H9 (cell line): ENCODE data around the gene SCFD2. TPM values are rescaled to one million over a fixed set of nuclear protein-coding genes. Genes with fewer than 3 reads are reported as not detected.

Experiments used
- DNase-seq: peaks from one replicate; pipeline ENCODE4 v3.0.0-alpha.2; 2017
- H2AFZ ChIP-seq: one replicate; pipeline ENCODE4 v1.6.1; 2013; ENCODE audit warnings: mild to moderate bottlenecking, low read length, control low read depth, moderate library complexity
- H2AK5ac ChIP-seq: 2 replicates; pipeline ENCODE4 v1.6.1; 2013; ENCODE audit warnings: low read length, control low read depth, mixed read lengths; ENCODE audit not compliant: insufficient read length
- H2BK120ac ChIP-seq: one replicate; pipeline ENCODE4 v1.6.1; 2013; ENCODE audit warnings: low read depth, mild to moderate bottlenecking, low read length, control low read depth, inconsistent platforms; ENCODE audit not compliant: poor library complexity, severe bottlenecking
- H2BK12ac ChIP-seq: 2 replicates; pipeline ENCODE4 v1.6.1; 2013; ENCODE audit warnings: low read length, control low read depth, mixed read lengths, low read depth; ENCODE audit not compliant: insufficient read length
- H2BK15ac ChIP-seq: 2 replicates; pipeline ENCODE4 v1.6.1; 2013; ENCODE audit warnings: low read depth, low read length, control low read depth
- H2BK20ac ChIP-seq: one replicate; pipeline ENCODE4 v1.6.1; 2013; ENCODE audit warnings: low read depth, mild to moderate bottlenecking, low read length, control low read depth, inconsistent platforms; ENCODE audit not compliant: poor library complexity, severe bottlenecking
- H2BK5ac ChIP-seq: 2 replicates; pipeline ENCODE4 v1.6.1; 2013; ENCODE audit warnings: low read length, control low read depth, mixed read lengths; ENCODE audit not compliant: insufficient read length
- H3K14ac ChIP-seq: 2 replicates; pipeline ENCODE4 v1.6.1; 2013; ENCODE audit warnings: low read length, control low read depth; ENCODE audit not compliant: insufficient read depth
- H3K18ac ChIP-seq: 2 replicates; pipeline ENCODE4 v1.6.1; 2013; ENCODE audit warnings: low read depth, mild to moderate bottlenecking, mixed read lengths, low read length, control low read depth; ENCODE audit not compliant: insufficient read length
- H3K23ac ChIP-seq: 2 replicates; pipeline ENCODE4 v1.6.1; 2013; ENCODE audit warnings: low read length, control low read depth, mixed read lengths, low read depth; ENCODE audit not compliant: insufficient read length
- H3K23me2 ChIP-seq: 2 replicates; pipeline ENCODE4 v1.6.1; 2013; ENCODE audit warnings: low read depth, mild to moderate bottlenecking, mixed read lengths, low read length, control low read depth; ENCODE audit not compliant: insufficient read length, poor library complexity, severe bottlenecking
- H3K27ac ChIP-seq: 2 replicates; pipeline ENCODE4 v1.5.1; 2013; ENCODE audit warnings: low read length, control low read depth, mixed read lengths, low read depth; ENCODE audit not compliant: insufficient read length
- H3K27me3 ChIP-seq: 2 replicates; pipeline ENCODE4 v1.6.1; 2013; ENCODE audit warnings: low read length, control low read depth, inconsistent platforms; ENCODE audit not compliant: insufficient read depth
- H3K4ac ChIP-seq: 2 replicates; pipeline ENCODE4 v1.6.1; 2013; ENCODE audit warnings: low read depth, mild to moderate bottlenecking, control low read depth, inconsistent platforms, low read length, moderate library complexity
- H3K4me1 ChIP-seq: 2 replicates; pipeline ENCODE4 v1.6.1; 2013; ENCODE audit warnings: low read length, control low read depth, inconsistent platforms; ENCODE audit not compliant: insufficient read depth
- H3K4me2 ChIP-seq: 2 replicates; pipeline ENCODE4 v1.6.1; 2013; ENCODE audit warnings: low read length, control low read depth, mixed read lengths; ENCODE audit not compliant: insufficient read length, insufficient read depth
- H3K56ac ChIP-seq: 2 replicates; pipeline ENCODE4 v1.6.1; 2013; ENCODE audit warnings: low read depth, mild to moderate bottlenecking, mixed read lengths, low read length, control low read depth; ENCODE audit not compliant: insufficient read length
- H3K79me1 ChIP-seq: 2 replicates; pipeline ENCODE4 v1.6.1; 2013; ENCODE audit warnings: low read depth, mild to moderate bottlenecking, moderate library complexity, low read length, control low read depth, inconsistent platforms; ENCODE audit not compliant: insufficient read depth, poor library complexity, severe bottlenecking
- H3K79me2 ChIP-seq: 2 replicates; pipeline ENCODE4 v1.6.1; 2013; ENCODE audit warnings: low read length, control low read depth, inconsistent platforms; ENCODE audit not compliant: insufficient read depth
- H3K9ac ChIP-seq: 2 replicates; pipeline ENCODE4 v1.6.1; 2013; ENCODE audit warnings: low read length, control low read depth, mixed read lengths; ENCODE audit not compliant: insufficient read length; ENCODE audit errors: extremely low read depth
- H3K9me3 ChIP-seq: one replicate; pipeline ENCODE4 v1.6.1; 2013; ENCODE audit warnings: low read depth, low read length, inconsistent platforms; ENCODE audit not compliant: control insufficient read depth
- H3T11ph ChIP-seq: one replicate; pipeline ENCODE4 v1.6.1; 2013; ENCODE audit warnings: mild to moderate bottlenecking, low read length, control low read depth, inconsistent platforms
- H4K20me1 ChIP-seq: one replicate; pipeline ENCODE4 v1.6.1; 2013; ENCODE audit not compliant: control insufficient read depth, insufficient read length, insufficient read depth
- H4K5ac ChIP-seq: 2 replicates; pipeline ENCODE4 v1.6.1; 2013; ENCODE audit warnings: low read depth, mild to moderate bottlenecking, mixed read lengths, low read length, control low read depth; ENCODE audit not compliant: insufficient read length
- H4K8ac ChIP-seq: replicated peaks from 2 replicates; pipeline ENCODE4 v1.6.1; 2013; ENCODE audit warnings: low read length, control low read depth, mixed read lengths, low read depth; ENCODE audit not compliant: insufficient read length
- H4K91ac ChIP-seq: 2 replicates; pipeline ENCODE4 v1.6.1; 2013; ENCODE audit warnings: low read depth, mild to moderate bottlenecking, moderate library complexity, mixed read lengths, low read length, control low read depth; ENCODE audit not compliant: insufficient read length
- H3K27ac Mint-ChIP-seq, 3 experiments: 2 replicates in 2 of 3; 3 replicates in 1 of 3; pipeline ENCODE4 v1.8.0; 2020 to 2021; ENCODE audit warnings: mixed read lengths in 3 of 3, mild to moderate bottlenecking in 1 of 3, moderate library complexity in 1 of 3
- H3K27me3 Mint-ChIP-seq: 2 replicates; pipeline ENCODE4 v1.8.0; 2021; ENCODE audit warnings: low read depth, mild to moderate bottlenecking, moderate library complexity, mixed read lengths
- H3K36me3 Mint-ChIP-seq, 3 experiments: 2 replicates in 2 of 3; 3 replicates in 1 of 3; pipeline ENCODE4 v1.8.0; 2020 to 2021; ENCODE audit warnings: low read depth in 3 of 3, mixed read lengths in 3 of 3; ENCODE audit not compliant: insufficient read depth in 1 of 3
- H3K4me1 Mint-ChIP-seq, 2 experiments: 2 replicates each; pipeline ENCODE4 v1.8.0; 2020; ENCODE audit warnings: mixed read lengths in 2 of 2
- H3K4me3 Mint-ChIP-seq, 2 experiments: 2 replicates in 1 of 2; 3 replicates in 1 of 2; pipeline ENCODE4 v1.8.0; 2020 to 2021; ENCODE audit warnings: mild to moderate bottlenecking in 2 of 2, mixed read lengths in 2 of 2, moderate library complexity in 1 of 2
- H3K9me3 Mint-ChIP-seq, 2 experiments: 2 replicates in 1 of 2; 3 replicates in 1 of 2; pipeline ENCODE4 v1.8.0; 2020; ENCODE audit warnings: mild to moderate bottlenecking in 2 of 2, mixed read lengths in 2 of 2, moderate library complexity in 1 of 2
- WGBS: extraction: QIAGEN DNeasy Blood & Tissue Kit; methylation state at CpG from one replicate; pipeline ENCODE4 v1.1.7; 2013; ENCODE audit warnings: missing lambda C conversion rate, low lambda C conversion rate, mixed read lengths; ENCODE audit not compliant: insufficient read length; ENCODE audit errors: extremely low coverage; 5-methylcytosine and 5-hydroxymethylcytosine counted together
- total RNA-seq: library from RNA; stranded (reverse); gene quantifications from 2 replicates; pipeline ENCODE4 v1.2.1, GENCODE V29; 2021
- TF ChIP-seq, protein P1 (sequence below): fragments of 200-600 bp; sonication (generic); conservative IDR thresholded peaks from 3 replicates; pipeline ENCODE4 v1.8.0; 2021; ENCODE audit warnings: antibody characterized with exemption, mild to moderate bottlenecking

The SCFD2 gene
- total RNA-seq, 1 experiment from 2014 or later: 10.1 TPM

DNA sequence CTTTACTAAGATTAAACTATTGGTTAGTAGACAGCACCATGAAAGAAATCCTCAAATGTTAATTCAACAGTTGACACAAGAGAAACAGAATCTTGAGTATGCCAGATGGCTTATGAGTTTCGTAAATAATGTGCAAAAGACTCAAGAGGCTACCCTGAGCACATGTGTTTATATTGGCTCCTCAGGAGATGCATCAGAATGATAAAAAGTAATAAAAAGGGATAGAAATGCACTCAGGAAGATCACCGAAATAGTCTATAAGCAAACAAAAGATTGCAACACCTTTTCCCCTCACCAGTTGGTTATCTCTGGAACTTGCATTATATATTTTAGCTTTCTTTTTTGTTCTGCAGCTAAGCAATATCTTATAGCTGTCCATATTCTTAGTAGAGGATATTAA lies 84.4 kb downstream of the SCFD2 start:
- Histone ChIP-seq H2BK20ac (no peak overlapping the region), H4K20me1 (no peaks in the 10 kb centered on the region), H3K27ac (no peak overlapping the region), H2AFZ (no peak overlapping the region), H3K56ac (no peak overlapping the region), H3K27me3 (no peaks in the 10 kb centered on the region), H3T11ph (no peak overlapping the region), H4K8ac (no peak overlapping the region), H3K4me1 (no peaks in the 10 kb centered on the region), H4K91ac (no peak overlapping the region), H3K79me2 (no peaks in the 10 kb centered on the region), H3K4me2 (no peak overlapping the region), H4K5ac (no peak overlapping the region), H3K9me3 (no peaks in the 10 kb centered on the region), H3K9ac (no peak overlapping the region), H3K14ac (no peak overlapping the region), H2BK5ac (no peak overlapping the region), H3K23ac (no peak overlapping the region), H2BK12ac (no peak overlapping the region), H2BK120ac (no peak overlapping the region), H3K18ac (no peak overlapping the region), H3K4ac (no peak overlapping the region), H3K79me1 (no peaks in the 10 kb centered on the region), H3K23me2 (no peaks in the 10 kb centered on the region), H2BK15ac (no peak overlapping the region), H2AK5ac (no peak overlapping the region)
- Mint-ChIP-seq H3K9me3 (no peaks in the 10 kb centered on the region), H3K27me3 (no peaks in the 10 kb centered on the region), H3K36me3 (no peaks in the 10 kb centered on the region), H3K27ac (no peak overlapping the region), H3K4me1 (no peaks in the 10 kb centered on the region), H3K4me3 (no peak overlapping the region)
- DNase-seq: no peak
- WGBS: no CpG with 5 or more reads among the region's 2 CpGs
- TF ChIP-seq, protein P1, sequence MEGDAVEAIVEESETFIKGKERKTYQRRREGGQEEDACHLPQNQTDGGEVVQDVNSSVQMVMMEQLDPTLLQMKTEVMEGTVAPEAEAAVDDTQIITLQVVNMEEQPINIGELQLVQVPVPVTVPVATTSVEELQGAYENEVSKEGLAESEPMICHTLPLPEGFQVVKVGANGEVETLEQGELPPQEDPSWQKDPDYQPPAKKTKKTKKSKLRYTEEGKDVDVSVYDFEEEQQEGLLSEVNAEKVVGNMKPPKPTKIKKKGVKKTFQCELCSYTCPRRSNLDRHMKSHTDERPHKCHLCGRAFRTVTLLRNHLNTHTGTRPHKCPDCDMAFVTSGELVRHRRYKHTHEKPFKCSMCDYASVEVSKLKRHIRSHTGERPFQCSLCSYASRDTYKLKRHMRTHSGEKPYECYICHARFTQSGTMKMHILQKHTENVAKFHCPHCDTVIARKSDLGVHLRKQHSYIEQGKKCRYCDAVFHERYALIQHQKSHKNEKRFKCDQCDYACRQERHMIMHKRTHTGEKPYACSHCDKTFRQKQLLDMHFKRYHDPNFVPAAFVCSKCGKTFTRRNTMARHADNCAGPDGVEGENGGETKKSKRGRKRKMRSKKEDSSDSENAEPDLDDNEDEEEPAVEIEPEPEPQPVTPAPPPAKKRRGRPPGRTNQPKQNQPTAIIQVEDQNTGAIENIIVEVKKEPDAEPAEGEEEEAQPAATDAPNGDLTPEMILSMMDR: no peak
